ENCODE measurements around the gene PRR5L.
"Not testable (repeated sequence)": the region's sequence is repeated elsewhere in the genome, so short reads cannot be mapped to it uniquely, and the experiment has no call there.

Gene PRR5L

GRCh38 chr11:36460220-36460619 is 164.1 kb downstream of the PRR5L start:
- DNase-seq (ENCODE audit: low read depth): no peak

GRCh38 chr11:36462321-36462720 is 166.2 kb downstream of the PRR5L start:
- no peak for DNase-seq (ENCODE audit: low read depth)

- no peak for DNase-seq (ENCODE audit: low read depth)
These were observed 167.7 kb downstream of the PRR5L start for GRCh38 chr11:36463781-36464180.

- no peak for DNase-seq (ENCODE audit: low read depth)
These were observed 168.6 kb downstream of the PRR5L start for GRCh38 chr11:36464720-36465119.

GRCh38 chr11:36465449-36466163 is 169.5 kb downstream of the PRR5L start:
- no peak for DNase-seq (ENCODE audit: low read depth)

- no peak for DNase-seq (ENCODE audit: low read depth)
These were observed 170.9 kb downstream of the PRR5L start for GRCh38 chr11:36467012-36467411.

- DNase-seq (ENCODE audit: low read depth): no peak
These were observed 171.8 kb downstream of the PRR5L start for GRCh38 chr11:36467916-36468315.

GRCh38 chr11:36469063-36469462 is 173.0 kb downstream of the PRR5L start:
- no peak for DNase-seq (ENCODE audit: low read depth)

- no peak for DNase-seq (ENCODE audit: low read depth)
These were observed 174.1 kb downstream of the PRR5L start for GRCh38 chr11:36469881-36470802.

GRCh38 chr11:36471577-36471976 is 175.5 kb downstream of the PRR5L start:
- no peak for DNase-seq (ENCODE audit: low read depth)

GRCh38 chr11:36475192-36475591 is 179.1 kb downstream of the PRR5L start:
- no peak for DNase-seq (ENCODE audit: low read depth)

GRCh38 chr11:36478700-36479329 is 182.7 kb downstream of the PRR5L start:
- DNase-seq (ENCODE audit: low read depth): no peak

GRCh38 chr11:36480833-36481232 is 184.7 kb downstream of the PRR5L start:
- DNase-seq (ENCODE audit: low read depth): no peak

GRCh38 chr11:36483042-36483441 is 187.0 kb downstream of the PRR5L start:
- not testable (repeated sequence) for DNase-seq (ENCODE audit: low read depth)

- DNase-seq (ENCODE audit: low read depth): no peak
These were observed 189.4 kb downstream of the PRR5L start for GRCh38 chr11:36485298-36486002.

- no peak for DNase-seq (ENCODE audit: low read depth)
These were observed 191.5 kb downstream of the PRR5L start for GRCh38 chr11:36487619-36488018.

GRCh38 chr11:36488096-36488495 is 192.0 kb downstream of the PRR5L start:
- DNase-seq (ENCODE audit: low read depth): no peak

GRCh38 chr11:36490026-36490806 is 194.1 kb downstream of the PRR5L start:
- DNase-seq (ENCODE audit: low read depth): no peak

GRCh38 chr11:36492724-36493304 is 196.7 kb downstream of the PRR5L start:
- DNase-seq (ENCODE audit: low read depth): no peak

- no peak for DNase-seq (ENCODE audit: low read depth)
These were observed 197.2 kb downstream of the PRR5L start for GRCh38 chr11:36493332-36493731.

GRCh38 chr11:36498721-36499120 is 202.6 kb downstream of the PRR5L start:
- DNase-seq (ENCODE audit: low read depth): no peak
